HG03159 (cell line): ENCODE results near the gene C2CD4C.
"Not testable (repeated sequence)": the region's sequence is repeated elsewhere in the genome, so short reads cannot be mapped to it uniquely, and the experiment has no call there.

Experiments used
- ATAC-seq: cut with Tn5 transposase; IDR thresholded peaks from one replicate; pipeline ENCODE4 v1.9.1; 2021; ENCODE audit warnings: mild to moderate bottlenecking, moderate library complexity; ENCODE audit not compliant: unreplicated experiment

The C2CD4C gene

GRCh38 chr19:415292-415691, 6.3 kb upstream of the C2CD4C start:
- no peak for ATAC-seq

GRCh38 chr19:413756-414420, 4.9 kb upstream of the C2CD4C start:
- no peak for ATAC-seq

- ATAC-seq = no peak
Measured at GRCh38 chr19:412356-413355, 3.7 kb upstream of the C2CD4C start.

GRCh38 chr19:411723-412355, 2.9 kb upstream of the C2CD4C start:
- no peak for ATAC-seq

- ATAC-seq = not testable (repeated sequence)
Measured at GRCh38 chr19:411121-411722, 2.3 kb upstream of the C2CD4C start.

GRCh38 chr19:410243-410781, 1.4 kb upstream of the C2CD4C start:
- ATAC-seq = no peak

- ATAC-seq = no peak
Measured at GRCh38 chr19:409516-410242, 732 bp upstream of the C2CD4C start.

GRCh38 chr19:408441-408901, 476 bp downstream of the C2CD4C start:
- no peak for ATAC-seq

- ATAC-seq = no peak
Measured at GRCh38 chr19:407511-408440, 1.2 kb downstream of the C2CD4C start.

GRCh38 chr19:406971-407510, 1.9 kb downstream of the C2CD4C start:
- ATAC-seq = no peak

- no peak for ATAC-seq
Measured at GRCh38 chr19:406135-406781, 2.7 kb downstream of the C2CD4C start.

- no peak for ATAC-seq
Measured at GRCh38 chr19:405121-405965, 3.6 kb downstream of the C2CD4C start.

GRCh38 chr19:403221-404027, 5.5 kb downstream of the C2CD4C start:
- no peak for ATAC-seq

GRCh38 chr19:402786-403185, 6.2 kb downstream of the C2CD4C start:
- no peak for ATAC-seq

GRCh38 chr19:401866-402511, 7.0 kb downstream of the C2CD4C start:
- no peak for ATAC-seq
